NCI-H2081 (cell line): ENCODE results near the gene PAH.

Source experiments
- DNase-seq, 2 experiments: peaks; one replicate each; lab custom pipeline; 2025; lab: John Stamatoyannopoulos, UW

PAH gene

DNA sequence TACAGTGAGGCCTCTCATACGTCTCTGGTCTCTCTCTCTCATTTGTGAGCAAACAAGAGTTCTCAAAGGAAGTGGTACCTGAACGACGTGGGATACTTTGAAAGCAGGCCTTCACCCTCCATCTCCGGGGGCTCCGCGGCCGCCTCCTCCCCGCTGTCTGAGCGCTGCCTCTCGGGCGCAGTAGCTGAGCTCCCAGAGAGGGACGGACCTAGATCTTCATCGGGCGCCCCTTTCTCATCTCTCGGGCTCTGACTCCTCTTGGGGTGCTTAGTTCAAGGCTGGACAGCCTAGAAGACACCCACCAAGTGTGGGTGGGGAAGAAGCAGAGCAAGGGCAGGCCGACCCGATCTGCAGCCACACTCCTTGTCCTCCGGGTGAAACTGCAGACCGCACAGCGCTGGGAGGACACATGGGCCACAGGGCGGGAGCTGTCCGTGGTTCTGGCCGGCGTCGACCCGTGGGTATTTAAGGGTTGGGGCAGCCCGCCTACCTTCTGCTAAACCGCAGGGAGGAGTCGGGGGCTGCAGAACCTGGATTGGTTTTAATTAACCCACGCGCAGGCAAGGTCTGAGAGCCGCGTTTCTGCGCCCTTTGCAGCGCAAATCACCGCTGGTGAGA, 92.7 kb downstream of the PAH start:
- no peak for DNase-seq

DNA sequence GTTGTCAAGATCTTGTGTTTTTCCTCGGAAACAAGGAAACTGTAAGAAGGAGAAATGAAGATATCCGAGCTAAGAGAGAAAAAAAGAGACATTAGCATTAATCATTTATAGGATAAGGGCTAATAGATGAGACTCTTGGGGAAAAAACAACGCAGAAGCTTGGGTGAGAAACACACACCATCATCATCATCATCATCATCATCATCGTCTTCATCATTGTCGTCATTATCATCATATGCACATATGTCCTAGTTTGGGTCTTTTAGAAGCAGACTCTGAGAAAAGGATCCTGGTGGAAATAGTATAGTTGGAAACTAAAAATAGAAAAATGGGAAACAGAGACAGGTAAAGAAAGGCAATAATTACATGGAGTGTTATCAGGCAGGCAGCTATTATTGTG, 95.9 kb downstream of the PAH start:
- DNase-seq = no peak

DNA sequence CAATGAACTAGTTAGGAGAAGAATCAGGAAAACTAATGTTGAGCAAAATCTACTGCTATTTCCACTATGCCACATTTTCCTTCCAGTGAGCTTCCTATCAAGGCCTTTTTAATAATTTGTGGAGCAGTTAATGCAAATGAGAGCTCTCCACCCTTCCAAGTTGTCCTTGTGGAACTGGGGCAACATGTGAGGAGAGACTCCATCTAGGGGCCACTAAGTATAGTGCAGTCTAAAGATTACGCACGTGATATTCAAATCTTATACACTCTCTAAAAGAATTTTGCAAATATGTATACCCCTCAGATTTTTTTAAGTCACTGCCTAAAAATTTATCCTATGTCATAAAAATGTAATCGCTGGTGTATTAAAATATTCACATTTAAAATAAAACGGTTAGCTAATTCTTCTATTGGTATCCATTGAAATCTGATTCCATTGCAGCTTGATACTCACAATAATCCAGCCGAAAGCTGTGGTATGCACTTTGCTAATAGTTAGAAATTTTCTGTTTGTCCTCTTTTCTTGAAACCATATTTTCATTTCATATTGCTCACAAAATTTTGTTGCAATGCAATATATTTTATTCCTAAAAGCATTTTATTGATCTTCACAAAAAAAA, 100.1 kb downstream of the PAH start:
- DNase-seq = peak; percentile 32 to 59

DNA sequence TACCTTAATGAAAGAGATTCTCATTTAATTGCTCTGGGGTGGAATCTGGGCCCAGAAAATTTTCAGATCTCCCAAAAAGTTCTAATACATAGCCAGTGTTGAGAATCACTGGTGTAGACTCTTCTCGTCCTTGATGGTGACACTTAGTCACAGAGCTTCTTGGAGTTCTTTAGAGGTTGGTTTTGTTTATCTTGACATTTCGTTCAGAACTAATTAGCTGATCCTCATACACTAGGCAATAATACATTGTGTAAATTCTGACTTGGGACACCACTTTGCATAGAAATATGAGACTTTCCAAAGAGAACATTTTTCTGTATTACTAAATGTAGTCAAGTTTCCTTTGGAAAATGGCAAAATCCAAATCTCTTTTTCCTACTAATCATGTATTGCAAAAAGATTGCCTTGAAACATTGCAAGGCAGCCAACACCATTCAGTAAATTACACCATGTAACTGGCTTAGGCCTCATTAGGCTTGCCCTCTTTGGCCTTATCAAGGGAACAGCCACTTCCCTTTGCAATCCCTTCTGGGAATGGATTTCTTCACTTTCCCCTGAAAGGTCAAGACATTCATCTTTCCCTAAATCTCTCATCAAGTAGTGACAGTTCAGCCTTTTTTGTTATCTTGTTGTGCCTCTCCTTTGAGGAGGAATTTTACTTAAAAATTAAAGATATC, 102.2 kb downstream of the PAH start:
- DNase-seq = no peak

DNA sequence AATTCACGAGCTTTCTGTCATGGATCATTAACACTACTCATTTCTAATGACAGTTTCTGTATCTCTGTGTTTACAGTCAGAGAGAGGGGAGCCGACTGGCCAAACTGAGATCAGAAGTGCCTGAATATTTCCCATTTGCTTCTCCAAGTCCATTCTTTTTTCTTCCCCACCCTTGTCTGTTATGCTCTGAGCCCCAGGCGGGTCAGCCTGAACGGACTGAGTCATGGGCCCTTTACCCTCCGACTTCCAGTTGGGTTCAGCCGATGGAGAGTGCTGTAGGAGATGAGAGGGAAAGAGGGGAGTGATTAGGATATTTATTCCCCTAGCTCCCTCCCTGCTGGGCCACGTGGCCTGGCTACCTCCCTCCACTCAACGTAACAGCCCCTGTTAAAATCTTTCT, 104.7 kb downstream of the PAH start:
- no peak for DNase-seq

DNA sequence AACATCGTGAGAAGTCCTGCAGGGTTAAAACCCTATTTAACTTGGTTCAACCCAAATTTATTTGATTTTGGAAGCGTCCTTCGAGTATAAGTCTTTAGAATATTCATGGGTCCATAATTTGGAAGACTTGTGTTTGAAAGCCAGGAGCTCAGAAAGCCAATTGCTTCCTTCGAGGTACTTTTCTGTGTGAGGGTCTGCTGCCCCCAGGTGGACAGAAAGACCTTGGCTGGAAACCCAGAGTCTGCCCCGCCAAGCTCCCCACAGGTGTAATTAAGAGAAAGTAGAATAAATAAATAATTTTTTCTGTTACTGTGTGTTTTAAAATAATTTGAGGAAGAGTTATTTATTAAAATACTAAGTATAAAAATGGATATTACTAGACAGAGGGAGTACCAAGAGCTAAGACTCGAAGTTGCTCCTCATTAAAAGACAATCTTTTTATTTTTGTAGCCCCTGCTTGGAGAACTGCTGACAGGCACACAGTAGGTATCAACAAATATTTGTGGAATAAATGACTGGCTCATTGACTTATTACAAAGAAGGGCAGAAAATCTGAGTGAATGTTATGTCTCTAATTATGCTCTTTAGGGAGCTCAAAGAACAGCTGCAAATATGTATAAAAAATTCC, 105.8 kb downstream of the PAH start:
- peak; percentile 57 to 66 for DNase-seq

DNA sequence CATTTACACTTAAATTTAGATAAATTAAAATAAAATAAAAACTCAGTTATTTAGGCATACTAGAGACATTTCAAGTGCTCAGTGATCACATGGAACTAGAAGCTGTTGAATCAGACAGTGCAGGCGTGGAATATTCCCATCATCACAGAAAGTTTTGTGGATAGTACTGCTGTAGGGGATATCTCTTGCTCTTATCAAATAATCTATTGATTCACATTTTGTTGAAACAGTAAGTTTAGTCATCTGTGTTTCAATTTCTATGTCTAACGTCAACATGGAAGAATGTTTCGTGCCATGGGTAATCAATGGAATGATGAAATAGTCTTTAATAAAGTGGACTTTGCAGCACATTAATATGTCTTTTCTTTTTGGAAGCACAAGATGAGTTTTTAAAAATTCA, 108.6 kb downstream of the PAH start:
- DNase-seq = no peak

DNA sequence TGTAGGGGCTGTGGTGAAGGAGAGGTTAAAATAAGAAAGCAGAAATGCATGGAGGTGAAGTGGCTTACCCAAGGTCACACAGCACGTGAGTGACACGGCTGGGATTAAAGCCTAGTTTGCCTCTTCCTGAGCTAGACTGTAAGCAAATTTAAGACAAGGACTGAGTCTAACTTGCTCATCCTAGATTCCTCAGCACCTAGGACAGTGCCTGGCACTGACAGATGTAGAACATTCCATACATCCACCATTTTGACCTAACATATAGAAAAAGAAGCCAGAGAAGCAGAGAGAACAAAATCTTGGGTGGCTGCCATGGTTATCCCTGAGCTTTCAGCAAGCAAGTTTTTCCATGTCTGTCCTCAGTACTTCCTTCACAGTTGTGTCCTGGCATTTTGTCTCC, 110.5 kb downstream of the PAH start:
- no peak for DNase-seq

DNA sequence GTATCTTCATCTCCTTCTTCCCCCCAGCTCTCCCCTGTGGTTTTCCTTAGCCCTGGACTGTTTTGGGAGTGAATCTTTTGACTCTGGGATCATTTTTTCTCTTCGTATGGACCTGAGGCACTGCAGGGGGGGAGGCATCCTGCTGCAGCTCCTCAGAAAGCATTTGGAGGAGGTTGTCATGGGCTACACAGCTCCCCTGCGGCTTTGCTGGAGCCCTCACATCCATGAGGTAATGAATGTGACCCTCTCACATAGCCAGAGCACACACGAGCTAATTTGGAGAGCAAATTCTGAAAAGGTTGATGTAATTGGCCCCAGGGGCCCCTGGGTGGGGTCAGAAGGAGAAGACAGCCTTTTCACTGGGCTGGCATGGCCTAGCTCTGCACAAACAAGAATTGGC, 110.9 kb downstream of the PAH start:
- DNase-seq = peak in 1 of 2 experiments; percentile 4

DNA sequence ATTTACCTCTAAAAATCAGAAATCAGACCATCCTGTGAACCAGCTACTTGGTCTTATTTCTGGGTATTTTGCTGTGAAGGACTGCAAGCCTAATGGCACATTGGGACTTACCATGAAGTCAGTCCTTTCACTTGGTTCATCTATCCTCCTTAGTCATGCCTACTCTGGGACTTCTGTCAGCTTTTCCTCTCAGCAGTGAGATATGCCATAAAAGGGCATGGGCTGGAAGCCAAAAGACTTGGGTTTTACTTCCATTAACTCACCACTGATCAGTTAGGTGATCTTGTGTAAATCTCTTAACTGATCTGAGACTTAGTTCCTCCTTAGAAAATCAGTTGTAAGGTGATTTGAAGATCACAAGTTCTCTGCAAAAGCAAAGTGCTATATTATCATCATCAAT, 116.5 kb downstream of the PAH start:
- no peak for DNase-seq

DNA sequence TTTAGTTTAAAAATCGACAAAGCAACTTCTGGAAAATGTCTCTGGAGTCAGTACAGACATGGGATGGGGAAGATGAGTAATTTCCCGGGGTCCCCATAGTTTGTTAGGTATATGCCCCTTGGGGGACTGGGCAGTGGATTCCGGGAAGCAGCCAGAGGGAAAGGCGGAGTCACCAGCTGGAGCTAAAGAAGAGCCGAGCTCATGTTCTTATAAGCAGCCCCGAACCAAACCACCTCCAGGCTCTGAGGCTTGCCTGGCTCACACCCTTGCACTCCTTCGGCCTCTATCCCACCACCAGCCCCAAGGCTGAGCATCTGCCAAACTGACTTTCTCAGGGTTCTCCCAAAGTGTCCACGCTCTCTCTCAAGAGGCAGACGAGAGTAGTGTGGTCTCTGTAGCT, 117.8 kb downstream of the PAH start:
- no peak for DNase-seq

DNA sequence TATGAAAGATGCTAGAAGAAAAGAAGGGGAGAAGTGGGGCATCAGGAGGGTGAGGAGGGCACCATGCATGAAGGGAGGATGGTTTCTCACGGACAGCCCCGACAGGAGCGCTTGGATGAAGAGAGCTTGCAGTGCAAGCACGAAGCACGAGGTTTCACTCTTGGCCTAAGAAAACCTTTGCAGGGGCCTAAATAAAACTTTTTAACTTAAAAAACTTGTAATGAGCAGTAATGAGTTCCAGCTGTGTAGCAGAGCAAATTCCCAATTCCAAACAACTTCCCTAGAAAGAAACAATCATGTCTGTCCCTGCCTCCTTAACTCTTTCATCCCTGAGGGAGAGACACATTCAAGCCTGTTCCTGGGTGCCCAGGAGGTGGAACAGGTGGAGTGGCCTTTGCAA, 119.5 kb downstream of the PAH start:
- DNase-seq = no peak

DNA sequence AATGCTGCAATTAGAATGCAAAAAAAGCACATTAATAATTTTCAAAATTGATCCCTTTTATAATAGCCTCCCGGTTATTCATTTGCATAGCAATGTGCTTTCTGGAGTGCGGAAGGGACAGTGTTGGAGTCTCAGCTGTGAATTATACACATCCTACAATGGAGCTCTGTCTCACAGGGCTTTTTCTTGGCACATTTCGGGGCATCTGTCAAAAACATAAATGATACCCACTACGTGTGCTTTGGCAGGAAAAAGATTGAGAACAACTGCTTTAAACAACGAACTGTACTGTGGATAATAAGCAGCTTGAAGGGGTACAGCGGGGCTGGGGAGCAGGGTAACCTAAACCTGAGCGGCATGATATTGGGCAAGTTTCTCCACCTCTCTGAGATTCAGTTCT, 123.1 kb downstream of the PAH start:
- DNase-seq = no peak
